HEK293 (cell line): ENCODE results near the gene SQSTM1.

ENCODE experiments used
- TCF7L2 ChIP-seq: IDR thresholded peaks from 2 replicates; pipeline ENCODE4 v1.6.1; 2011; ENCODE audit warnings: low read depth, mild to moderate bottlenecking, inconsistent platforms, low read length, moderate library complexity, borderline replicate concordance
- ZNF558 ChIP-seq: fragments of 450-650 bp; formaldehyde crosslinking; IDR thresholded peaks from 2 replicates; pipeline ENCODE4 v1.5.1; 2016; ENCODE audit warnings: missing biosample characterization, missing genetic modification characterization
- TF ChIP-seq, protein P1 (sequence below): fragments of 450-650 bp; formaldehyde crosslinking; IDR thresholded peaks from 2 replicates; pipeline ENCODE4 v1.5.1; 2016; ENCODE audit warnings: missing biosample characterization, missing genetic modification characterization
- TF ChIP-seq, protein P2 (sequence below): fragments of 450-650 bp; formaldehyde crosslinking; IDR thresholded peaks from 2 replicates; pipeline ENCODE4 v1.5.1; 2017; ENCODE audit warnings: missing biosample characterization, missing genetic modification characterization
- TF ChIP-seq, protein P3 (sequence below): fragments of 450-650 bp; formaldehyde crosslinking; IDR thresholded peaks from 2 replicates; pipeline ENCODE4 v1.5.1; 2016; ENCODE audit warnings: missing biosample characterization, missing genetic modification characterization
- TF ChIP-seq, protein P4 (sequence below): fragments of 450-650 bp; formaldehyde crosslinking; IDR thresholded peaks from 2 replicates; pipeline ENCODE4 v1.5.1; 2016; ENCODE audit warnings: missing biosample characterization, missing genetic modification characterization
- TF ChIP-seq, protein P5 (sequence below): fragments of 450-650 bp; formaldehyde crosslinking; IDR thresholded peaks from 2 replicates; pipeline ENCODE4 v1.5.1; 2016; ENCODE audit warnings: missing biosample characterization, missing genetic modification characterization, low read depth
- TF ChIP-seq, protein P6 (sequence below): fragments of 450-650 bp; formaldehyde crosslinking; IDR thresholded peaks from 2 replicates; pipeline ENCODE4 v1.5.1; 2017; ENCODE audit warnings: missing biosample characterization, missing genetic modification characterization

DNA sequence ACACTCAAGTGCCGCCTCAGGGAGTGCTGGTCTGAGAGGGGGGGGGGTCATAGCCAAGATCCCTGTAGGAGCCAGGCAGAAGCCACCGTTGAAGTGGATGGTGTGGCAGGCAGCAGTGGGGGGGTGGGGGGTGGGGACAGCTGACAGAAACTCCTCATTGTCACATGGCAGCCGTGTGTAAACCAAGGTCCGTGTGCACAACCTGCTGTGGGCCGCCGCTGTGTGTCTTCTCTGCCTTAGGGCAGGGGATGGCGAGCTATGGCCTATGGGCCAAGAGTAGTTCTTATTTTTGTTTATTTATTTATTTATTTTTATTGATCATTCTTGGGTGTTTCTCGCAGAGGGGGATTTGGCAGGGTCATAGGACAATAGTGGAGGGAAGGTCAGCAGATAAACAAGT lies 13.4 kb downstream of the SQSTM1 start:
- TF ChIP-seq, protein P1, sequence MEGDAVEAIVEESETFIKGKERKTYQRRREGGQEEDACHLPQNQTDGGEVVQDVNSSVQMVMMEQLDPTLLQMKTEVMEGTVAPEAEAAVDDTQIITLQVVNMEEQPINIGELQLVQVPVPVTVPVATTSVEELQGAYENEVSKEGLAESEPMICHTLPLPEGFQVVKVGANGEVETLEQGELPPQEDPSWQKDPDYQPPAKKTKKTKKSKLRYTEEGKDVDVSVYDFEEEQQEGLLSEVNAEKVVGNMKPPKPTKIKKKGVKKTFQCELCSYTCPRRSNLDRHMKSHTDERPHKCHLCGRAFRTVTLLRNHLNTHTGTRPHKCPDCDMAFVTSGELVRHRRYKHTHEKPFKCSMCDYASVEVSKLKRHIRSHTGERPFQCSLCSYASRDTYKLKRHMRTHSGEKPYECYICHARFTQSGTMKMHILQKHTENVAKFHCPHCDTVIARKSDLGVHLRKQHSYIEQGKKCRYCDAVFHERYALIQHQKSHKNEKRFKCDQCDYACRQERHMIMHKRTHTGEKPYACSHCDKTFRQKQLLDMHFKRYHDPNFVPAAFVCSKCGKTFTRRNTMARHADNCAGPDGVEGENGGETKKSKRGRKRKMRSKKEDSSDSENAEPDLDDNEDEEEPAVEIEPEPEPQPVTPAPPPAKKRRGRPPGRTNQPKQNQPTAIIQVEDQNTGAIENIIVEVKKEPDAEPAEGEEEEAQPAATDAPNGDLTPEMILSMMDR = no peak
- TF ChIP-seq, protein P2, sequence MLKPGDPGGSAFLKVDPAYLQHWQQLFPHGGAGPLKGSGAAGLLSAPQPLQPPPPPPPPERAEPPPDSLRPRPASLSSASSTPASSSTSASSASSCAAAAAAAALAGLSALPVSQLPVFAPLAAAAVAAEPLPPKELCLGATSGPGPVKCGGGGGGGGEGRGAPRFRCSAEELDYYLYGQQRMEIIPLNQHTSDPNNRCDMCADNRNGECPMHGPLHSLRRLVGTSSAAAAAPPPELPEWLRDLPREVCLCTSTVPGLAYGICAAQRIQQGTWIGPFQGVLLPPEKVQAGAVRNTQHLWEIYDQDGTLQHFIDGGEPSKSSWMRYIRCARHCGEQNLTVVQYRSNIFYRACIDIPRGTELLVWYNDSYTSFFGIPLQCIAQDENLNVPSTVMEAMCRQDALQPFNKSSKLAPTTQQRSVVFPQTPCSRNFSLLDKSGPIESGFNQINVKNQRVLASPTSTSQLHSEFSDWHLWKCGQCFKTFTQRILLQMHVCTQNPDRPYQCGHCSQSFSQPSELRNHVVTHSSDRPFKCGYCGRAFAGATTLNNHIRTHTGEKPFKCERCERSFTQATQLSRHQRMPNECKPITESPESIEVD = no peak
- TF ChIP-seq, protein P3, sequence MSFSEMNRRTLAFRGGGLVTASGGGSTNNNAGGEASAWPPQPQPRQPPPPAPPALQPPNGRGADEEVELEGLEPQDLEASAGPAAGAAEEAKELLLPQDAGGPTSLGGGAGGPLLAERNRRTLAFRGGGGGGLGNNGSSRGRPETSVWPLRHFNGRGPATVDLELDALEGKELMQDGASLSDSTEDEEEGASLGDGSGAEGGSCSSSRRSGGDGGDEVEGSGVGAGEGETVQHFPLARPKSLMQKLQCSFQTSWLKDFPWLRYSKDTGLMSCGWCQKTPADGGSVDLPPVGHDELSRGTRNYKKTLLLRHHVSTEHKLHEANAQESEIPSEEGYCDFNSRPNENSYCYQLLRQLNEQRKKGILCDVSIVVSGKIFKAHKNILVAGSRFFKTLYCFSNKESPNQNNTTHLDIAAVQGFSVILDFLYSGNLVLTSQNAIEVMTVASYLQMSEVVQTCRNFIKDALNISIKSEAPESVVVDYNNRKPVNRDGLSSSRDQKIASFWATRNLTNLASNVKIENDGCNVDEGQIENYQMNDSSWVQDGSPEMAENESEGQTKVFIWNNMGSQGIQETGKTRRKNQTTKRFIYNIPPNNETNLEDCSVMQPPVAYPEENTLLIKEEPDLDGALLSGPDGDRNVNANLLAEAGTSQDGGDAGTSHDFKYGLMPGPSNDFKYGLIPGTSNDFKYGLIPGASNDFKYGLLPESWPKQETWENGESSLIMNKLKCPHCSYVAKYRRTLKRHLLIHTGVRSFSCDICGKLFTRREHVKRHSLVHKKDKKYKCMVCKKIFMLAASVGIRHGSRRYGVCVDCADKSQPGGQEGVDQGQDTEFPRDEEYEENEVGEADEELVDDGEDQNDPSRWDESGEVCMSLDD (tag by site-specific recombination) = no peak
- no peak for TF ChIP-seq ZNF558 (tag by site-specific recombination)
- TF ChIP-seq, protein P4, sequence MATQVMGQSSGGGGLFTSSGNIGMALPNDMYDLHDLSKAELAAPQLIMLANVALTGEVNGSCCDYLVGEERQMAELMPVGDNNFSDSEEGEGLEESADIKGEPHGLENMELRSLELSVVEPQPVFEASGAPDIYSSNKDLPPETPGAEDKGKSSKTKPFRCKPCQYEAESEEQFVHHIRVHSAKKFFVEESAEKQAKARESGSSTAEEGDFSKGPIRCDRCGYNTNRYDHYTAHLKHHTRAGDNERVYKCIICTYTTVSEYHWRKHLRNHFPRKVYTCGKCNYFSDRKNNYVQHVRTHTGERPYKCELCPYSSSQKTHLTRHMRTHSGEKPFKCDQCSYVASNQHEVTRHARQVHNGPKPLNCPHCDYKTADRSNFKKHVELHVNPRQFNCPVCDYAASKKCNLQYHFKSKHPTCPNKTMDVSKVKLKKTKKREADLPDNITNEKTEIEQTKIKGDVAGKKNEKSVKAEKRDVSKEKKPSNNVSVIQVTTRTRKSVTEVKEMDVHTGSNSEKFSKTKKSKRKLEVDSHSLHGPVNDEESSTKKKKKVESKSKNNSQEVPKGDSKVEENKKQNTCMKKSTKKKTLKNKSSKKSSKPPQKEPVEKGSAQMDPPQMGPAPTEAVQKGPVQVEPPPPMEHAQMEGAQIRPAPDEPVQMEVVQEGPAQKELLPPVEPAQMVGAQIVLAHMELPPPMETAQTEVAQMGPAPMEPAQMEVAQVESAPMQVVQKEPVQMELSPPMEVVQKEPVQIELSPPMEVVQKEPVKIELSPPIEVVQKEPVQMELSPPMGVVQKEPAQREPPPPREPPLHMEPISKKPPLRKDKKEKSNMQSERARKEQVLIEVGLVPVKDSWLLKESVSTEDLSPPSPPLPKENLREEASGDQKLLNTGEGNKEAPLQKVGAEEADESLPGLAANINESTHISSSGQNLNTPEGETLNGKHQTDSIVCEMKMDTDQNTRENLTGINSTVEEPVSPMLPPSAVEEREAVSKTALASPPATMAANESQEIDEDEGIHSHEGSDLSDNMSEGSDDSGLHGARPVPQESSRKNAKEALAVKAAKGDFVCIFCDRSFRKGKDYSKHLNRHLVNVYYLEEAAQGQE (tag by site-specific recombination) = no peak
- TF ChIP-seq TCF7L2 = no peak
- TF ChIP-seq, protein P5, sequence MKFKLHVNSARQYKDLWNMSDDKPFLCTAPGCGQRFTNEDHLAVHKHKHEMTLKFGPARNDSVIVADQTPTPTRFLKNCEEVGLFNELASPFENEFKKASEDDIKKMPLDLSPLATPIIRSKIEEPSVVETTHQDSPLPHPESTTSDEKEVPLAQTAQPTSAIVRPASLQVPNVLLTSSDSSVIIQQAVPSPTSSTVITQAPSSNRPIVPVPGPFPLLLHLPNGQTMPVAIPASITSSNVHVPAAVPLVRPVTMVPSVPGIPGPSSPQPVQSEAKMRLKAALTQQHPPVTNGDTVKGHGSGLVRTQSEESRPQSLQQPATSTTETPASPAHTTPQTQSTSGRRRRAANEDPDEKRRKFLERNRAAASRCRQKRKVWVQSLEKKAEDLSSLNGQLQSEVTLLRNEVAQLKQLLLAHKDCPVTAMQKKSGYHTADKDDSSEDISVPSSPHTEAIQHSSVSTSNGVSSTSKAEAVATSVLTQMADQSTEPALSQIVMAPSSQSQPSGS (tag by site-specific recombination) = no peak
- TF ChIP-seq, protein P6, sequence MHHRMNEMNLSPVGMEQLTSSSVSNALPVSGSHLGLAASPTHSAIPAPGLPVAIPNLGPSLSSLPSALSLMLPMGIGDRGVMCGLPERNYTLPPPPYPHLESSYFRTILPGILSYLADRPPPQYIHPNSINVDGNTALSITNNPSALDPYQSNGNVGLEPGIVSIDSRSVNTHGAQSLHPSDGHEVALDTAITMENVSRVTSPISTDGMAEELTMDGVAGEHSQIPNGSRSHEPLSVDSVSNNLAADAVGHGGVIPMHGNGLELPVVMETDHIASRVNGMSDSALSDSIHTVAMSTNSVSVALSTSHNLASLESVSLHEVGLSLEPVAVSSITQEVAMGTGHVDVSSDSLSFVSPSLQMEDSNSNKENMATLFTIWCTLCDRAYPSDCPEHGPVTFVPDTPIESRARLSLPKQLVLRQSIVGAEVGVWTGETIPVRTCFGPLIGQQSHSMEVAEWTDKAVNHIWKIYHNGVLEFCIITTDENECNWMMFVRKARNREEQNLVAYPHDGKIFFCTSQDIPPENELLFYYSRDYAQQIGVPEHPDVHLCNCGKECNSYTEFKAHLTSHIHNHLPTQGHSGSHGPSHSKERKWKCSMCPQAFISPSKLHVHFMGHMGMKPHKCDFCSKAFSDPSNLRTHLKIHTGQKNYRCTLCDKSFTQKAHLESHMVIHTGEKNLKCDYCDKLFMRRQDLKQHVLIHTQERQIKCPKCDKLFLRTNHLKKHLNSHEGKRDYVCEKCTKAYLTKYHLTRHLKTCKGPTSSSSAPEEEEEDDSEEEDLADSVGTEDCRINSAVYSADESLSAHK = no peak
